Uterus (tissue), 4 donors: ENCODE measurements around the gene NES. TPM values are rescaled to one million over a fixed set of nuclear protein-coding genes. Genes with fewer than 3 reads are reported as not detected.

Experiments
- DNase-seq, 2 donors: peaks; one replicate each; pipeline ENCODE4 v3.0.0-alpha.2; 2019 to 2020
- H3K27ac ChIP-seq, 2 donors: fragments of 200-600 bp; sonication (generic); 1 replicate in 1 of 2; 2 replicates in 1 of 2; pipeline ENCODE4 v1.5.1; 2016 to 2018
- H3K27me3 ChIP-seq, 2 donors: fragments of 200-600 bp; sonication (generic); one replicate each; pipeline ENCODE4 v1.5.1; 2018 to 2019; ENCODE audit warnings: control low read depth in 1 of 2
- H3K36me3 ChIP-seq, 2 donors: fragments of 200-600 bp; sonication (generic); one replicate each; pipeline ENCODE4 v1.5.1; 2019; ENCODE audit warnings: control low read depth in 1 of 2
- H3K4me1 ChIP-seq, 2 donors: fragments of 200-600 bp; sonication (generic); one replicate each; pipeline ENCODE4 v1.5.1; 2018 to 2019; ENCODE audit warnings: control low read depth in 1 of 2
- H3K4me3 ChIP-seq, 2 donors: fragments of 200-600 bp; sonication (generic); 1 replicate in 1 of 2; 2 replicates in 1 of 2; pipeline ENCODE4 v1.5.1; 2018 to 2019; ENCODE audit warnings: mild to moderate bottlenecking in 1 of 2
- H3K9me3 ChIP-seq, 2 donors: fragments of 200-600 bp; sonication (generic); one replicate each; pipeline ENCODE4 v1.5.1; 2019; ENCODE audit warnings: control low read depth in 1 of 2
- POLR2A ChIP-seq, 2 donors: fragments of 450-650 bp; IDR thresholded peaks; one replicate each; pipeline ENCODE4 v1.6.1; 2016; ENCODE audit warnings: antibody characterized with exemption in 2 of 2, mild to moderate bottlenecking in 1 of 2, moderate library complexity in 1 of 2
- intact Hi-C: fragments of 100-400 bp; cut with DNase I; formaldehyde crosslinking; loops from one replicate; pipeline ENCODE4 v1.15.1; 2023; ENCODE audit warnings: low total_unique reads
- total RNA-seq, 4 donors: library from RNA; depleted of rRNA in 3 of 4; stranded (reverse); fragments of >200 nt in 3 of 4; gene quantifications; one replicate each; pipeline versions ENCODE4 v1.1.0 to v1.2.4, GENCODE V29; 2014 to 2023
- TF ChIP-seq, protein P1 (sequence below), 4 experiments: fragments of 200-600 bp in 2 of 4; fragments of 450-650 bp in 2 of 4; sonication (generic) in 2 of 4; IDR thresholded peaks; one replicate each; pipeline ENCODE4 v1.5.1; 2016 to 2019; ENCODE audit warnings: antibody characterized with exemption in 4 of 4, mild to moderate bottlenecking in 2 of 4, moderate library complexity in 1 of 4
- donor health status: DM: yes; HTN: yes; CAD: no.

The NES gene
- total RNA-seq, 4 donors from 2014 or later, result 9.7 to 70.9 (median 34.5) TPM

GRCh38 chr1:156704930-156705320 is 27.7 kb upstream of the NES start:
- Histone ChIP-seq H3K36me3 (no peaks in the 10 kb centered on the region), H3K4me3 (peak overlapping the region; percentile 40 to 43), H3K27me3 (no peaks in the 10 kb centered on the region), H3K27ac (peak overlapping the region; percentile 92), H3K9me3 (no peaks in the 10 kb centered on the region), H3K4me1 (peaks cover 0 to 18% of the 10 kb centered on the region in 2 donors)
- DNase-seq, result peak; percentile 72 to 83
- intact Hi-C loops, result no loop called here
- TF ChIP-seq, protein P1, sequence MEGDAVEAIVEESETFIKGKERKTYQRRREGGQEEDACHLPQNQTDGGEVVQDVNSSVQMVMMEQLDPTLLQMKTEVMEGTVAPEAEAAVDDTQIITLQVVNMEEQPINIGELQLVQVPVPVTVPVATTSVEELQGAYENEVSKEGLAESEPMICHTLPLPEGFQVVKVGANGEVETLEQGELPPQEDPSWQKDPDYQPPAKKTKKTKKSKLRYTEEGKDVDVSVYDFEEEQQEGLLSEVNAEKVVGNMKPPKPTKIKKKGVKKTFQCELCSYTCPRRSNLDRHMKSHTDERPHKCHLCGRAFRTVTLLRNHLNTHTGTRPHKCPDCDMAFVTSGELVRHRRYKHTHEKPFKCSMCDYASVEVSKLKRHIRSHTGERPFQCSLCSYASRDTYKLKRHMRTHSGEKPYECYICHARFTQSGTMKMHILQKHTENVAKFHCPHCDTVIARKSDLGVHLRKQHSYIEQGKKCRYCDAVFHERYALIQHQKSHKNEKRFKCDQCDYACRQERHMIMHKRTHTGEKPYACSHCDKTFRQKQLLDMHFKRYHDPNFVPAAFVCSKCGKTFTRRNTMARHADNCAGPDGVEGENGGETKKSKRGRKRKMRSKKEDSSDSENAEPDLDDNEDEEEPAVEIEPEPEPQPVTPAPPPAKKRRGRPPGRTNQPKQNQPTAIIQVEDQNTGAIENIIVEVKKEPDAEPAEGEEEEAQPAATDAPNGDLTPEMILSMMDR (IDR thresholded peaks at IDR 0.05), result no peak
- no peak for TF ChIP-seq POLR2A (IDR thresholded peaks at IDR 0.05)

GRCh38 chr1:156704166-156704711 is 27.0 kb upstream of the NES start:
- peak overlapping the region; percentile 40 to 43 for H3K4me3 ChIP-seq
- H3K36me3 ChIP-seq, result no peaks in the 10 kb centered on the region
- no peaks in the 10 kb centered on the region for H3K27me3 ChIP-seq
- no peak for TF ChIP-seq POLR2A (IDR thresholded peaks at IDR 0.05)
- TF ChIP-seq, protein P1 (IDR thresholded peaks at IDR 0.05), result no peak
- no peaks in the 10 kb centered on the region for H3K9me3 ChIP-seq
- H3K4me1 ChIP-seq, result peaks cover 0 to 18% of the 10 kb centered on the region in 2 donors
- no peak for DNase-seq
- intact Hi-C loops, result no loop called here
- peak overlapping the region; percentile 92 for H3K27ac ChIP-seq

GRCh38 chr1:156703741-156704140 is 26.5 kb upstream of the NES start:
- intact Hi-C loops, result no loop called here

DNA sequence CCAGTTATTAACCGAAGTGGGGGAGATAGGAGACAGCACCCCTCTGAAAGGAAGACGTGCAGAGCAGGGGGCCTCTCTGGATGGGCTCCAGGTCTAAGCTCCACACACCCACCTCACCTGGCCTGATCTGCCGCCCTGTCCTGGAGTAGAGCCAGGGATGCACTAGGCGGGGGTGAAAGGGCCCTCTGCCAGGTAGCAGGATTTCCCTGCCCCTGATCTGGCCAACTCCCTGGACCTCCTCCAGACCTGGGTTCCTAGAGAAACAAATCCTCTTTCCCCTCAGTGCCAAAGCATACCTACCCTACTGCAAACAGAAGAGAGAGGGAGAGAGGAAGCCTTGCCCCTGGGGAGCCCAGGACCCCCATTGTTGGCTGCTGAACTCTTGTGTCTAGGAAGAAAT is 26.1 kb upstream of the NES start:
- no peak for TF ChIP-seq POLR2A (IDR thresholded peaks at IDR 0.05)
- TF ChIP-seq, protein P1 (IDR thresholded peaks at IDR 0.05), result no peak
- no peaks in the 10 kb centered on the region for H3K27me3 ChIP-seq
- intact Hi-C loops, result no loop called here
- H3K4me1 ChIP-seq, result peaks cover 0 to 18% of the 10 kb centered on the region in 2 donors
- no peaks in the 10 kb centered on the region for H3K9me3 ChIP-seq
- H3K36me3 ChIP-seq, result no peaks in the 10 kb centered on the region
- H3K27ac ChIP-seq, result peak overlapping the region in 1 of 2 donors; percentile 92
- no peak overlapping the region for H3K4me3 ChIP-seq
- DNase-seq, result no peak

More at GRCh38 chr1:156703741-156704140, 26.5 kb upstream of the NES start:
- no peaks in the 10 kb centered on the region for H3K9me3 ChIP-seq
- H3K36me3 ChIP-seq, result no peaks in the 10 kb centered on the region
- peaks cover 0 to 18% of the 10 kb centered on the region in 2 donors for H3K4me1 ChIP-seq
- H3K27me3 ChIP-seq, result no peaks in the 10 kb centered on the region
- TF ChIP-seq POLR2A (IDR thresholded peaks at IDR 0.05), result no peak
- TF ChIP-seq, protein P1 (IDR thresholded peaks at IDR 0.05), result no peak
- H3K27ac ChIP-seq, result peak overlapping the region in 1 of 2 donors; percentile 92
- no peak for DNase-seq
- H3K4me3 ChIP-seq, result peak overlapping the region in 1 of 2 donors; percentile 43

DNA sequence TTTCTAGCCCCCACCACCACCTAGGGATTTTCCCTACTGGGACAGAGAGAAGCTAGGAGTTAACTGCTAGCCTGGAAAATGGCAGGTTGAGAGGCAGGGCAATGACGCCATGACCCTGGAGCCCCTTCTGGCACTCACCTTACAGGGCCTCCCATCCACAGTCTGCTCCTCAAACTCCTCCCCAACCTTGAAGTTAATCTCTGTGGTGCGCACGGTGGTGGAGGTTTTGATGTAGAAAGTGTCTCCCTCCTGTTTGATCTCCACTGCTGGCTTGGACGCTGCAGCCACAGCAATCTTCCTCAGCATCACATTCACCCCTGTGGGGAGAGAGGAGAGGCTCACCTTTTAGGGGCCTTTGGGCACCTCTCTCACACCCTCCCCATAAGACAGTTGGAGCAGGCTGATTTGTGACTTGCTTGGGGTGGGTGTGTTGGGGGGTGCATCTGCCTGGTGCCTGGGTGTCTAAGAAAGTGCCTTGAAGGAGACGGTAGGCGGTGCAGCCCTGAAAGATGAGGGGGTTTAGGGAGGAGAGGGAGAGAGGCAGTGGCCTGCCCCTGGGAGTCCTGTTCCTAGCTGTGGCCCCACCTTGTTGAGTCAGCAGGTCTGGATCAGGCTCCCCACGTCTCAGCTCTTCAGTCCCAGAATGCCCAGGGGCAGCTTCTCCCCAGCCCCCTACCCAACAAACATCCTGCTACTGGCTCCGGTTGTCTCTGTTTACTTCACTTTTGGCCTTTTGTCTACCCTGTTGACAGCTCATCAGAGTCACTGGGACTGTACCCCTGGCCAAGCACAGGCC is 23.7 kb upstream of the NES start:
- Histone ChIP-seq H3K27me3 (no peaks in the 10 kb centered on the region), H3K4me3 (no peak overlapping the region), H3K27ac (peak overlapping the region in 1 of 2 donors; percentile 8), H3K4me1 (peaks cover 0 to 10% of the 10 kb centered on the region in 2 donors), H3K36me3 (no peaks in the 10 kb centered on the region), H3K9me3 (no peaks in the 10 kb centered on the region)
- TF ChIP-seq, protein P1 (IDR thresholded peaks at IDR 0.05), result no peak
- no peak for TF ChIP-seq POLR2A (IDR thresholded peaks at IDR 0.05)
- DNase-seq, result no peak
- intact Hi-C loops, result no loop called here
